ENCODE measurements around the gene UBE3C. TPM values are rescaled to one million over a fixed set of nuclear protein-coding genes. Genes with fewer than 3 reads are reported as not detected.

The UBE3C gene
- total and polyA plus RNA-seq, 2 donors (not counting 3 experiments of a cell fraction or from before 2014, with no cell fraction given), result 45.1 to 77.3 TPM

GRCh38 chr7:157268540-157268939 is 129.8 kb downstream of the UBE3C start:
- intact Hi-C loops (cut with micrococcal nuclease) (no loop called here), dilution Hi-C loops (cut with MboI; ENCODE audit: extremely low pct_ligation_motif_present, low sequenced_read_pairs) (no loop called here)
- Histone ChIP-seq H3K27me3 (ENCODE audit: control insufficient read depth in 2 of 2, insufficient read depth in 2 of 2, low read length in 2 of 2) (no peaks in the 10 kb centered on the region), H3K9me3 (replicated peaks; ENCODE audit: control insufficient read depth, insufficient read depth, low read length) (no peaks in the 10 kb centered on the region), H2AFZ (ENCODE audit: low read depth, low read length) (no peak overlapping the region), H3K4me1 (ENCODE audit: control insufficient read depth, extremely low read depth, insufficient read depth, low read length) (peaks cover 3% of the 10 kb centered on the region), H3K79me2 (ENCODE audit: control insufficient read depth, insufficient read depth, low read length) (no peaks in the 10 kb centered on the region), H3K9ac (replicated peaks; ENCODE audit: extremely low read depth, insufficient read depth, low read length) (no peak overlapping the region), H3K4me2 (ENCODE audit: insufficient read depth, low read length) (no peak overlapping the region), H4K20me1 (replicated peaks; ENCODE audit: control insufficient read depth, extremely low read depth, insufficient read depth, low read length) (no peaks in the 10 kb centered on the region), H3K4me3 (replicated peaks in 1 of 3; ENCODE audit: insufficient read depth in 1 of 3, low read depth in 1 of 3, low read length in 3 of 3) (no peak overlapping the region), H3K36me3 (ENCODE audit: control insufficient read depth in 2 of 2, extremely low read depth in 1 of 2, insufficient read depth in 2 of 2, low read length in 2 of 2) (peaks cover 18 to 24% of the 10 kb centered on the region in 2 experiments), H3K27ac (ENCODE audit: insufficient read depth, low read depth, low read length) (no peak overlapping the region), H3K9me1 (replicated peaks; ENCODE audit: control insufficient read depth, extremely low read depth, insufficient read depth, low read length) (no peaks in the 10 kb centered on the region)
- TF ChIP-seq MAX (IDR thresholded peaks at IDR 0.05; ENCODE audit: insufficient read depth, insufficient read length) (no peak), POLR2AphosphoS5 (IDR thresholded peaks at IDR 0.05; ENCODE audit: insufficient read depth, low read depth, low read length) (no peak), POLR2A (IDR thresholded peaks at IDR 0.05; ENCODE audit: low read depth, low read length) (no peak), FOS (IDR thresholded peaks at IDR 0.05; ENCODE audit: borderline replicate concordance, insufficient read depth, low read length) (no peak), MYC (IDR thresholded peaks at IDR 0.05; ENCODE audit: low read depth, low read length) (no peak), JUN (IDR thresholded peaks at IDR 0.05; ENCODE audit: borderline replicate concordance, insufficient read depth, insufficient read length, low read depth) (no peak), EZH2 (IDR thresholded peaks at IDR 0.05; ENCODE audit: borderline replicate concordance, low read depth, low read length, severe bottlenecking) (no peak)
- TF ChIP-seq, protein P1, sequence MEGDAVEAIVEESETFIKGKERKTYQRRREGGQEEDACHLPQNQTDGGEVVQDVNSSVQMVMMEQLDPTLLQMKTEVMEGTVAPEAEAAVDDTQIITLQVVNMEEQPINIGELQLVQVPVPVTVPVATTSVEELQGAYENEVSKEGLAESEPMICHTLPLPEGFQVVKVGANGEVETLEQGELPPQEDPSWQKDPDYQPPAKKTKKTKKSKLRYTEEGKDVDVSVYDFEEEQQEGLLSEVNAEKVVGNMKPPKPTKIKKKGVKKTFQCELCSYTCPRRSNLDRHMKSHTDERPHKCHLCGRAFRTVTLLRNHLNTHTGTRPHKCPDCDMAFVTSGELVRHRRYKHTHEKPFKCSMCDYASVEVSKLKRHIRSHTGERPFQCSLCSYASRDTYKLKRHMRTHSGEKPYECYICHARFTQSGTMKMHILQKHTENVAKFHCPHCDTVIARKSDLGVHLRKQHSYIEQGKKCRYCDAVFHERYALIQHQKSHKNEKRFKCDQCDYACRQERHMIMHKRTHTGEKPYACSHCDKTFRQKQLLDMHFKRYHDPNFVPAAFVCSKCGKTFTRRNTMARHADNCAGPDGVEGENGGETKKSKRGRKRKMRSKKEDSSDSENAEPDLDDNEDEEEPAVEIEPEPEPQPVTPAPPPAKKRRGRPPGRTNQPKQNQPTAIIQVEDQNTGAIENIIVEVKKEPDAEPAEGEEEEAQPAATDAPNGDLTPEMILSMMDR (IDR thresholded peaks at IDR 0.05; ENCODE audit: extremely low read depth in 1 of 2, insufficient read depth in 1 of 2, low read depth in 1 of 2, low read length in 2 of 2), result no peak
- CTCF ChIA-PET, result no interaction called here
- TSS peak; percentile 20 for BruUV-seq (replicated peaks)
- FAIRE-seq, result no peak
- DNase-seq (ENCODE audit: low read depth, low spot score), result no peak
- POLR2A ChIA-PET, result no interaction called here

Measured in endothelial cell of umbilical vein (primary cell).